GM12878 (cell line): ENCODE results near the gene F10. TPM values are rescaled to one million over a fixed set of nuclear protein-coding genes. Genes with fewer than 3 reads are reported as not detected.

Experiments used
- ATAC-seq: fragments of 200-7000 bp; cut with Tn5 transposase; 3 replicates; pipeline ENCODE4 v1.9.1; 2020; ENCODE audit warnings: mild to moderate bottlenecking, moderate library complexity
- BruUV-seq: library from RNA; stranded (reverse); fragments of 400-500 nt; replicated peaks from 2 replicates; lab custom pipeline; 2021; lab: Mats Ljungman, UMichigan
- CTCF ChIA-PET: fragments of 300-600 bp; sonication (Branson Sonifier 250); formaldehyde crosslinking; extraction: SDS; loops from one replicate; lab custom pipeline; 2021; ENCODE audit warnings: inconsistent platforms; lab: Yijun Ruan, JAX
- POLR2A ChIA-PET: fragments of 350-600 bp; formaldehyde crosslinking; extraction: SDS; loops from one replicate; lab custom pipeline; 2021; ENCODE audit warnings: inconsistent platforms; lab: Charles Lee
- RAD21 ChIA-PET: fragments of 300-600 bp; sonication (Branson Sonifier 250); formaldehyde crosslinking; loops from one replicate; lab custom pipeline; 2023; ENCODE audit warnings: antibody characterized with exemption; ENCODE audit not compliant: unreplicated experiment; lab: Charles Lee
- SMC1A ChIA-PET: fragments of 300-600 bp; sonication (Branson Sonifier 250); formaldehyde crosslinking; loops from one replicate; lab custom pipeline; 2023; ENCODE audit not compliant: unreplicated experiment, uncharacterized antibody; lab: Charles Lee
- DNase-seq: peaks from one replicate; pipeline ENCODE4 v3.0.0-alpha.2; 2011; ENCODE audit warnings: low read depth, low spot score
- FAIRE-seq: peaks from 3 replicates; lab custom pipeline; 2011; peaks lifted over from hg19 to GRCh38; lab: Jason Lieb, UNC
- H2AFZ ChIP-seq: 2 replicates; pipeline ENCODE4 v1.6.0; 2011; ENCODE audit warnings: low read depth, low read length, control low read depth; ENCODE audit not compliant: control insufficient read depth
- H3K27ac ChIP-seq: 2 replicates; pipeline ENCODE4 v1.5.1; 2011; ENCODE audit warnings: control low read depth; ENCODE audit not compliant: control insufficient read depth, insufficient read depth
- H3K27me3 ChIP-seq, 2 experiments: replicated peaks in 1 of 2; 2 replicates each; pipeline versions ENCODE4 v1.6.0 to v1.6.1; 2011; ENCODE audit warnings: low read length in 1 of 2; ENCODE audit not compliant: control insufficient read depth in 2 of 2, insufficient read depth in 2 of 2
- H3K36me3 ChIP-seq, 2 experiments: 2 replicates each; pipeline ENCODE4 v1.5.1; 2011; ENCODE audit warnings: low read length in 1 of 2; ENCODE audit not compliant: control insufficient read depth in 2 of 2, insufficient read depth in 2 of 2
- H3K4me1 ChIP-seq: 2 replicates; pipeline ENCODE4 v1.6.1; 2011; ENCODE audit warnings: mild to moderate bottlenecking, low read length, moderate library complexity, mixed read lengths; ENCODE audit not compliant: control insufficient read depth, insufficient read depth
- H3K4me2 ChIP-seq: 2 replicates; pipeline ENCODE4 v1.6.0; 2011; ENCODE audit warnings: control low read depth; ENCODE audit not compliant: control insufficient read depth, insufficient read depth
- H3K4me3 ChIP-seq: fragments of 200-600 bp; sonication (generic); 2 replicates; pipeline ENCODE4 v1.5.1; 2016
- H3K79me2 ChIP-seq: 2 replicates; pipeline ENCODE4 v1.6.0; 2011; ENCODE audit warnings: low read length; ENCODE audit not compliant: control insufficient read depth, insufficient read depth
- H3K9ac ChIP-seq: 2 replicates; pipeline ENCODE4 v1.8.0; 2011; ENCODE audit warnings: low read length, control low read depth, mixed read lengths; ENCODE audit not compliant: control insufficient read depth, insufficient read depth
- H3K9me3 ChIP-seq: replicated peaks from 3 replicates; pipeline ENCODE4 v1.5.1; 2011; ENCODE audit warnings: mild to moderate bottlenecking, low read length; ENCODE audit not compliant: control insufficient read depth, insufficient read depth
- H4K20me1 ChIP-seq: 2 replicates; pipeline ENCODE4 v1.6.0; 2011; ENCODE audit not compliant: control insufficient read depth, insufficient read depth
- CBFB ChIP-seq: IDR thresholded peaks from 2 replicates; pipeline ENCODE4 v1.6.1; 2016; ENCODE audit warnings: antibody characterized with exemption, low read depth
- EP300 ChIP-seq, 2 experiments: fragments of 150-350 bp in 1 of 2; IDR thresholded peaks; 2 replicates each; pipeline ENCODE4 v1.6.1; 2011 to 2012; ENCODE audit warnings: low read depth in 2 of 2, low read length in 2 of 2, borderline replicate concordance in 1 of 2, improper control_type of control experiment in 1 of 2, inconsistent platforms in 1 of 2; ENCODE audit not compliant: control insufficient read depth in 1 of 2
- MYB ChIP-seq: fragments of 150-350 bp; IDR thresholded peaks from 2 replicates; pipeline ENCODE4 v1.6.1; 2014; ENCODE audit warnings: mild to moderate bottlenecking, low read depth, low read length, borderline replicate concordance
- SIX5 ChIP-seq: IDR thresholded peaks from 2 replicates; pipeline ENCODE4 v1.6.1; 2011; ENCODE audit warnings: mild to moderate bottlenecking, low read depth, low read length, moderate library complexity; ENCODE audit not compliant: severe bottlenecking
- STAT1 ChIP-seq: fragments of 450-650 bp; conservative IDR thresholded peaks from 2 replicates; pipeline ENCODE4 v1.6.1; 2014; ENCODE audit warnings: antibody characterized with exemption, mild to moderate bottlenecking
- WGBS: methylation state at CpG from one replicate; pipeline ENCODE4 v1.1.6; 2016; ENCODE audit warnings: low lambda C conversion rate; ENCODE audit not compliant: insufficient replicate concordance, insufficient coverage; ENCODE audit errors: missing lambda C conversion rate; 5-methylcytosine and 5-hydroxymethylcytosine counted together
- in situ Hi-C: fragments of 300-500 bp; cut with MboI; formaldehyde crosslinking; loops from 9 replicates; pipeline ENCODE4 v1.14.3; 2018; ENCODE audit warnings: mixed read lengths
- intact Hi-C: fragments of 100-400 bp; cut with micrococcal nuclease; formaldehyde crosslinking; loops from one replicate; pipeline ENCODE4 v1.14.2; 2022; ENCODE audit not compliant: unreplicated experiment
- polyA plus RNA-seq, 11 experiments: library from polyadenylated mRNA; depleted of rRNA in 4 of 11; unstranded in 6 of 11; stranded (reverse) in 5 of 11; fragments of >200 nt; fragmentation: Nextera tagmentation in 4 of 11; fragmentation: Illumina TruSeq in 1 of 11; extraction: Ambion mirVana in 4 of 11; extraction: Trizol in 1 of 11; gene quantifications; 1 replicate in 1 of 11; 2 replicates in 10 of 11; pipeline versions ENCODE4 v1.2.1 to v1.2.3, GENCODE V29; 2011 to 2016; ENCODE audit warnings: inconsistent platforms in 2 of 11, missing spikeins in 2 of 11, low read depth in 1 of 11
- total RNA-seq, 4 experiments: library from RNA; depleted of rRNA in 3 of 4; stranded (reverse); fragments of >200 nt in 3 of 4; fragmentation: Illumina TruSeq in 1 of 4; extraction: Trizol in 1 of 4; gene quantifications; 2 replicates each; pipeline versions ENCODE4 v1.2.1 to v1.2.3, GENCODE V29; 2013 to 2021
- TF ChIP-seq, protein P1 (sequence below): fragments of 150-350 bp; IDR thresholded peaks from 2 replicates; pipeline ENCODE4 v1.6.1; 2014; ENCODE audit warnings: mild to moderate bottlenecking, low read depth, low read length
- TF ChIP-seq, protein P2 (sequence below): fragments of 450-650 bp; IDR thresholded peaks from 2 replicates; pipeline ENCODE4 v1.6.1; 2017; ENCODE audit warnings: mild to moderate bottlenecking
- TF ChIP-seq, protein P3 (sequence below): fragments of 150-350 bp; IDR thresholded peaks from 2 replicates; pipeline ENCODE4 v1.6.1; 2016; ENCODE audit warnings: low read depth, low read length

Gene F10
- total and polyA plus RNA-seq, 10 of the 15 experiments (the other 5 are each of a cell fraction or from before 2014, with no cell fraction given) = not detected

GRCh38 chr13:113119822-113120189 is 2.8 kb upstream of the F10 start:
- no peak overlapping the region for H2AFZ ChIP-seq
- in situ Hi-C loops = no loop called here
- TF ChIP-seq, protein P1, sequence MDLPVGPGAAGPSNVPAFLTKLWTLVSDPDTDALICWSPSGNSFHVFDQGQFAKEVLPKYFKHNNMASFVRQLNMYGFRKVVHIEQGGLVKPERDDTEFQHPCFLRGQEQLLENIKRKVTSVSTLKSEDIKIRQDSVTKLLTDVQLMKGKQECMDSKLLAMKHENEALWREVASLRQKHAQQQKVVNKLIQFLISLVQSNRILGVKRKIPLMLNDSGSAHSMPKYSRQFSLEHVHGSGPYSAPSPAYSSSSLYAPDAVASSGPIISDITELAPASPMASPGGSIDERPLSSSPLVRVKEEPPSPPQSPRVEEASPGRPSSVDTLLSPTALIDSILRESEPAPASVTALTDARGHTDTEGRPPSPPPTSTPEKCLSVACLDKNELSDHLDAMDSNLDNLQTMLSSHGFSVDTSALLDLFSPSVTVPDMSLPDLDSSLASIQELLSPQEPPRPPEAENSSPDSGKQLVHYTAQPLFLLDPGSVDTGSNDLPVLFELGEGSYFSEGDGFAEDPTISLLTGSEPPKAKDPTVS = no peak
- no peak for TF ChIP-seq MYB
- TF ChIP-seq STAT1 = no peak
- TF ChIP-seq, all 136 proteins: peak for 0
- H3K4me3 ChIP-seq = no peak overlapping the region
- ChIA-PET CTCF (no interaction called here), RAD21 (no interaction called here), SMC1A (no interaction called here), POLR2A (interaction anchor here (0.6 kb wide), 1 partner anchor 116 kb away, joined by 3 read pairs; no protein-coding TSS in a partner anchor)
- no peaks in the 10 kb centered on the region for H3K9me3 ChIP-seq
- H3K4me1 ChIP-seq = no peaks in the 10 kb centered on the region
- WGBS = 60% methylated on average over 7 of the region's 7 CpGs
- H3K27me3 ChIP-seq = no peaks in the 10 kb centered on the region
- DNase-seq (no peak), ATAC-seq (no peak), FAIRE-seq (no peak)
- no peak overlapping the region for H3K9ac ChIP-seq
- H3K4me2 ChIP-seq = no peak overlapping the region
- H3K36me3 ChIP-seq = no peaks in the 10 kb centered on the region
- intact Hi-C loops = loop anchor here (10.0 kb wide), 1 partner anchor 175 kb away; no protein-coding TSS in a partner anchor
- no peaks in the 10 kb centered on the region for H3K79me2 ChIP-seq
- no TSS peak for BruUV-seq
- no peak overlapping the region for H3K27ac ChIP-seq
- no peaks in the 10 kb centered on the region for H4K20me1 ChIP-seq

- Histone ChIP-seq H2AFZ (no peak overlapping the region), H3K4me2 (no peak overlapping the region), H3K27me3 (no peaks in the 10 kb centered on the region), H3K9ac (no peak overlapping the region), H4K20me1 (no peaks in the 10 kb centered on the region), H3K4me1 (no peaks in the 10 kb centered on the region), H3K4me3 (no peak overlapping the region), H3K36me3 (no peaks in the 10 kb centered on the region), H3K79me2 (no peaks in the 10 kb centered on the region), H3K27ac (no peak overlapping the region), H3K9me3 (no peaks in the 10 kb centered on the region)
- FAIRE-seq (no peak), DNase-seq (no peak), ATAC-seq (no peak)
- CTCF ChIA-PET = no interaction called here
- SMC1A ChIA-PET = no interaction called here
- intact Hi-C loops (loop anchor here (10.0 kb wide), 1 partner anchor 176 kb away; no protein-coding TSS in a partner anchor), in situ Hi-C loops (no loop called here)
- no TSS peak for BruUV-seq
- POLR2A ChIA-PET = interaction anchor here (0.6 kb wide), 1 partner anchor 115 kb away, joined by 3 read pairs; no protein-coding TSS in a partner anchor
- RAD21 ChIA-PET = no interaction called here
- 25% methylated on average over 19 of the region's 19 CpGs for WGBS
- TF ChIP-seq, protein P2, sequence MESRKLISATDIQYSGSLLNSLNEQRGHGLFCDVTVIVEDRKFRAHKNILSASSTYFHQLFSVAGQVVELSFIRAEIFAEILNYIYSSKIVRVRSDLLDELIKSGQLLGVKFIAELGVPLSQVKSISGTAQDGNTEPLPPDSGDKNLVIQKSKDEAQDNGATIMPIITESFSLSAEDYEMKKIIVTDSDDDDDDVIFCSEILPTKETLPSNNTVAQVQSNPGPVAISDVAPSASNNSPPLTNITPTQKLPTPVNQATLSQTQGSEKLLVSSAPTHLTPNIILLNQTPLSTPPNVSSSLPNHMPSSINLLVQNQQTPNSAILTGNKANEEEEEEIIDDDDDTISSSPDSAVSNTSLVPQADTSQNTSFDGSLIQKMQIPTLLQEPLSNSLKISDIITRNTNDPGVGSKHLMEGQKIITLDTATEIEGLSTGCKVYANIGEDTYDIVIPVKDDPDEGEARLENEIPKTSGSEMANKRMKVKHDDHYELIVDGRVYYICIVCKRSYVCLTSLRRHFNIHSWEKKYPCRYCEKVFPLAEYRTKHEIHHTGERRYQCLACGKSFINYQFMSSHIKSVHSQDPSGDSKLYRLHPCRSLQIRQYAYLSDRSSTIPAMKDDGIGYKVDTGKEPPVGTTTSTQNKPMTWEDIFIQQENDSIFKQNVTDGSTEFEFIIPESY = no peak
- TF ChIP-seq SIX5 = no peak
- TF ChIP-seq EP300 (IDR thresholded peaks at IDR 0.05; ENCODE audit: borderline replicate concordance in 1 of 2, control insufficient read depth in 1 of 2, low read depth in 2 of 2, low read length in 2 of 2) = no peak
- TF ChIP-seq, protein P3, sequence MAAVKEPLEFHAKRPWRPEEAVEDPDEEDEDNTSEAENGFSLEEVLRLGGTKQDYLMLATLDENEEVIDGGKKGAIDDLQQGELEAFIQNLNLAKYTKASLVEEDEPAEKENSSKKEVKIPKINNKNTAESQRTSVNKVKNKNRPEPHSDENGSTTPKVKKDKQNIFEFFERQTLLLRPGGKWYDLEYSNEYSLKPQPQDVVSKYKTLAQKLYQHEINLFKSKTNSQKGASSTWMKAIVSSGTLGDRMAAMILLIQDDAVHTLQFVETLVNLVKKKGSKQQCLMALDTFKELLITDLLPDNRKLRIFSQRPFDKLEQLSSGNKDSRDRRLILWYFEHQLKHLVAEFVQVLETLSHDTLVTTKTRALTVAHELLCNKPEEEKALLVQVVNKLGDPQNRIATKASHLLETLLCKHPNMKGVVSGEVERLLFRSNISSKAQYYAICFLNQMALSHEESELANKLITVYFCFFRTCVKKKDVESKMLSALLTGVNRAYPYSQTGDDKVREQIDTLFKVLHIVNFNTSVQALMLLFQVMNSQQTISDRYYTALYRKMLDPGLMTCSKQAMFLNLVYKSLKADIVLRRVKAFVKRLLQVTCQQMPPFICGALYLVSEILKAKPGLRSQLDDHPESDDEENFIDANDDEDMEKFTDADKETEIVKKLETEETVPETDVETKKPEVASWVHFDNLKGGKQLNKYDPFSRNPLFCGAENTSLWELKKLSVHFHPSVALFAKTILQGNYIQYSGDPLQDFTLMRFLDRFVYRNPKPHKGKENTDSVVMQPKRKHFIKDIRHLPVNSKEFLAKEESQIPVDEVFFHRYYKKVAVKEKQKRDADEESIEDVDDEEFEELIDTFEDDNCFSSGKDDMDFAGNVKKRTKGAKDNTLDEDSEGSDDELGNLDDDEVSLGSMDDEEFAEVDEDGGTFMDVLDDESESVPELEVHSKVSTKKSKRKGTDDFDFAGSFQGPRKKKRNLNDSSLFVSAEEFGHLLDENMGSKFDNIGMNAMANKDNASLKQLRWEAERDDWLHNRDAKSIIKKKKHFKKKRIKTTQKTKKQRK = no peak
- TF ChIP-seq CBFB = no peak
These were observed 2.1 kb upstream of the F10 start for GRCh38 chr13:113120300-113121182.
